T47D (cell line): ENCODE results near the gene NDFIP1.
"Not testable (repeated sequence)": the region's sequence is repeated elsewhere in the genome, so short reads cannot be mapped to it uniquely, and the experiment has no call there.

Experiments used
- DNase-seq, 2 experiments: peaks; one replicate each; pipeline versions ENCODE4 v3.0.0 to v3.0.0-alpha.2; 2011 to 2012; ENCODE audit warnings: low read depth in 1 of 2, low spot score in 1 of 2
- JUND ChIP-seq: IDR thresholded peaks from 2 replicates; pipeline ENCODE4 v1.6.1; 2012; ENCODE audit warnings: low read depth
- in situ Hi-C: cut with HindIII; loops from 2 replicates; pipeline ENCODE4 v1.10.0; 2016; ENCODE audit warnings: low sequenced_read_pairs, low pct_unique_long_range_greater_than_20kb

Gene NDFIP1

DNA sequence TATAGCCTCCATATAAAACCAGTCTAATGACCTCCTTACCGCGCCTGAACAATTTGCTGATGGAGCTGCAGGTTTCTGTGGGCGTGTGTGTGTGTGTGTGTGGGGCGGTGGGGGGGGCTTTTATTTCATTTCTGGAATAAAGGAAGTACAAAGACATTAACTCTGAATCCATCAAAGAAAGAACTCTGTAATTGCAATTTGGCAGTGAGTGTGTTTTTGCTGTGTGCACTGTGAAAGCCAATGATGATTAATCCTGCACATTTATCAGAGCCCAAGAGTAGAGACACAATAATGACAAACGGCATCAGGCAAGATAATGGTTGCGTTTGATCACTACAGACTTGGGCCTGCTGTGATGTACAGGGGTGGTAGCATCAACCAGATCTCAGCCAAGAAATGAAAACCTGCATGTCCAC lies 29.3 kb upstream of the NDFIP1 start:
- no peak for DNase-seq
- TF ChIP-seq JUND = no peak
- in situ Hi-C loops = no loop called here

DNA sequence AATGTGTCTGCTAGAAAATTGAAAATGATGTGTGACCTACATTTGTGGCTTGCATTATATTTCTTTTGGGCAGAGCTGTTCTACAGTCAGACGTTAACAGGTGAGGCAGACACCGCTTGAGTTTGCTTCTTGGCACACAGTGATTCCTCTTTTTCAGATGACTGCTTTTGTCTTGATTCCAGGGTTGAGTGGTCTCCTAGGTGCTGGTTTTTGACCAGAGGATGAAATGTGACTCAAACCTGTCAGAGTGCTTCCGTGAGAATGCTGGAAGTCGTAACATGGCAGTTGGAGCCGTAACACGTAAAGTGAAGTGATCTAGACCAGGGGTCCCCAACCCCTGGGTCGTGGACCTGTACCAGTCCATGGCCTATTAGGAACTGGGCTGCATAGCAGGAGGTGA lies 28.3 kb upstream of the NDFIP1 start:
- in situ Hi-C loops = no loop called here
- TF ChIP-seq JUND = no peak
- no peak for DNase-seq

DNA sequence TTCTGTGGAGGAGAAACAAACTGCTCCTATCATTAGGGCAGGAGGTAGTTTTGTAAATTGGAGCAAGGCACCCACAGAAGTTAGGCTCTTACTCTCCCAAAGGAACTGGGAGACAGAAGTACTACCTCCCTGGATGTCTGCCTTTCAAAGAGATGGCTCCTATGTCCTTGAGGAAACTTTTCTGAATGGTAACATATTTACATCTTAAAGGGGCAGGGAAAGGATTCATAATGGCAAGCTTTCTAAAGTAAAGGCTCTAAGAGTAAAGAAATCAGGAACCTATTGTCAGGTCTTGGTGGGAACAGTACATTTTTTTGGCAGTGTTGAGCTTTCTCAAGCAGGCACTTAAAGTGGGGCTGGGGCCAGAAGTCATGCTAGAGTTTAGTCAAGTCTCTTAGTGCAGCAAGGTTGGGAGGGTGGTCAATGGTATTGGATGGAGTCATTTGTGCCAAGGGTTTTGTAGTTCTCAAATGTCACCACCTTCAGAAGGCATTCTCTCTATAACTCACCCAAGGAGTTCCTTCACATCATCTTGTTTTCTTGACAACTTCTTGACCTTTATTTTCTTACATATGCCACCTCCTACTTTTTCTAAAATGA lies 26.3 kb upstream of the NDFIP1 start:
- no peak for DNase-seq
- in situ Hi-C loops = no loop called here

DNA sequence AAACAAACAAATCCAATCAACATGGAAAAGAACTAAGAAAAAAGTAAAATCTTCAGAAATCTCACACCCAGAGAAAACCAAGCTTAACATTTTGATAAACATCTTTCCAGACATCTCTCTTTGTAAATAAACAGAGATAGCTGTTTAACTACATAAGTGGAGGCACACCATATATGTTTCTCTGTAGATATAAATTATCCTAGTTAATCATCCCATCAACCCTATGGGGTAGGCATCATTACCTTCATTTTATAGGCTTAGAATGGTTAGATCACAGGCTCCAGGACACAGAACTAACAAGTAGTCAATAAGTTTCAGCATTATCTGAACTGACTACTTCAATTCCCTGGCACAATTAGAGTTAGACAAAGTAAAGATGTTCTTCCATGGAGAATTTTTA lies 22.4 kb upstream of the NDFIP1 start:
- DNase-seq = no peak
- in situ Hi-C loops = no loop called here
- TF ChIP-seq JUND = no peak

More for the DNA sequence above, 26.3 kb upstream of the NDFIP1 start:
- no peak for TF ChIP-seq JUND

DNA sequence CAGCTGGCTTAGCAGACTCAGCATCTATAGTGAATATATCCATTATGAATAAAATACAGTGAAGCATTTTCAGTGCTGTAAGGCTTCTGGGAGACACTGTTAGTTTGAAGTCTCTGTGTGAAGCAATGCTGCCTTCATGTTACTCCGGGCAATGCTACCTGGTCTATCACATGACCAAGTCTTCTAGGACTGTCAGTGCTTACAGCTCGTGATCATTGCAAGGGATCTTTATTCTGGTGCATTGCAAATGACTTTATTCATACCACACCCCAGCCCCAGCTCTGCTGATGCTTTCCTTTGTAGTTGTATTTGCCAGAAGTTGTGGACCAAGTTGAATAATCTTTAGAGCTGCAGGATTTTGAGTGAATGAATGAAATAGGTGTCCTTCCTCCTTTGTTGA lies 21.9 kb upstream of the NDFIP1 start:
- in situ Hi-C loops = no loop called here
- no peak for TF ChIP-seq JUND
- DNase-seq = no peak

DNA sequence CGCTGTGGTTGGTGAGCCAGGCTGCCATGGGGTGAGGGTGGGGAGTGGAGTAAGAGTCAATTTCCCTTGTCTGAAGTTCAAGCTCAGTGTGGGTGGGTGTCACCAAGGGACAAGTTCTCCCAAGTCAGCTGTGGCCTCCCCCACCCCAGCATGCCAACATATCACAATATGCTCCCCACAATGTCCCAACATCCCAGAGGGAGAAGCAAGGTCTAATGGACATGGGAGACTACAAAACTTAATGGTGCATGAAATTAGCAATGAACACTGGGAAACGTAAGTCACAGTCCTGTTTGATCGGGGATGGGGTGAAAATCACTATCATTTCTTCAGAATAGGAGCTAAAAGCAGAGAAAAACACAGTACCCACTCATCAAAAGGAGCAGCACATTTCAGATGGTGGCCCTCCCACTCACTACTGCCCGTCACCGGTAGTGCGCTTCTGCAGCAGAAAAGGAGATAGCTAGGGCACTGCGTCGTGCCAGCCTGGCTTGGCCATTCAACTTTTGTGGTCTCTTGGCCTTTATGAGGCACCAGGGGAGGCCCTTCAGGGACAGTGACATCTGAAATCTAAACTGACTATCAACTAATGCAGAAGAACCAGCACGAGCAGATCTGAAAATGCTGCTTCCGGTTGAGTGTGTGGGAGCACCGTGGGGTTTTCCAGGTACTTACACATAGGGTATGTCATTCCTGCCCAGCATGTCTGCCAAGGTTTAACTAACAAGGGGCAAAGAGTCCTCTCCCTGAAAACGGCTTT lies 20.5 kb upstream of the NDFIP1 start:
- in situ Hi-C loops = no loop called here

DNA sequence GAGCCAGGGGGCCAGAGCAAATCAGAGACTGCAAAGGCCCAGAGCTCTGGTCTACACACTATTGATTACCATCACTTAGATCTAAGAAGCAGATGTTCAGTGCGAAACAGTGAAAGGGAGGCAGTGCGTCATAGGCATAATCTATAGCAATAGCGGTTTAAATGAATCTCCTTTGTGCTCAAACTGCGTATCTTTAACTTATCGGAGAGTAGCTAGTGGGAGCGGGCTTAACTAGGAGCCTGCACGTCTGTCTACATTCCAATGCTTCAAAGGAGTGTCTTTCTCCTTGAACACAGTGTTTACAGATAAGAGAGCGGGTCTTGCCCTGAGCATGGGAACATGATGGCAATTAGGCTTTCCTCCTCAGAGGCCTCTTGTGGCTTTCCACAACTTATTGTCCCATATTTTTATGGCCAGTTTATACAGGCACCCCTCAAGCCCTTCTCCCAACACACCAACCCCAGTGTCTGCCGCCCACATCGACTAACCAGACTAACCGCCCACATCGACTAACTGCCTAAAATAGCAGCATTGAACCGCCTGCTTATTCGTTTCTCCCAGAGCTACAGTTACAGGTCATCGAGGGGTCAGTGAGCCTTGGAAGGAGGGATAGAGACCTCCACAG lies 19.6 kb upstream of the NDFIP1 start:
- DNase-seq, in situ Hi-C loops: not testable (repeated sequence)

More for the DNA sequence above, 20.5 kb upstream of the NDFIP1 start:
- TF ChIP-seq JUND = no peak
- no peak for DNase-seq

DNA sequence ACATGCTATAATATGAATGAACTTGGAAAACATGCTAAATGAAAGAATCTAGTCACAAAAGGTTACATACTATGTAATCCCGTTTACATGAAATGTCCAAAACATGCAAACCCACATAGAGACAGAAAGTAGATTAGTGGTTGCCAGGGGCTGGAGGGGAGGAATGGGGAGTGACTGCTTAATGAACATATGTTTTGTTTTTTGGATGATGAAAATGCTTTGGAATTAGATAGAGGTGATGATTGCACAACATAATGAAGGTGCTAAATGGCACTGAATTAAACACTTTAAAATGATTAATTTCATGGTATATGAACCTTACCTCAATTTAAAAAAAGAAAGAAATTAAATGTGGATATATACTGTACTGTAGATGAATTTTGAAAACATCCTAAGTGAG lies 17.6 kb upstream of the NDFIP1 start:
- in situ Hi-C loops = no loop called here
- TF ChIP-seq JUND = no peak
- no peak for DNase-seq

DNA sequence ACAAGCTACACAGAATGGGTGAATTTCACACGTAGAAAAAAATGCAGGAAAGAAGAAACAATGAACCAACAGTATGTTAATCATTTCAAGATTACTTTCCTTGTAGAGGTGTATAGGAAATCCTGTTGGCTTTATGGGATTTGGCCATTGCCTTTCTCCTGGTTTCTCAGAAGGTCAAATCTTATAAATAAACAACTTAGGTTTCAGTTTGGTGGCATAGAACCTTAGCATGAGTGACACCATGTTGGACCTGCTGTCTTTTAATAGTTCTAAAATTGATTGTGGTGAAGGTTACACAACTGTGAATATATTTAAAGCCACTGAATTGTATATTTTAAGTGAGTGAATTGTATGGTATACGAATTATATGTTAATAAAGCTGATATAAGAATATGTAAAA lies 16.7 kb upstream of the NDFIP1 start:
- in situ Hi-C loops = no loop called here
- no peak for TF ChIP-seq JUND
- no peak for DNase-seq

DNA sequence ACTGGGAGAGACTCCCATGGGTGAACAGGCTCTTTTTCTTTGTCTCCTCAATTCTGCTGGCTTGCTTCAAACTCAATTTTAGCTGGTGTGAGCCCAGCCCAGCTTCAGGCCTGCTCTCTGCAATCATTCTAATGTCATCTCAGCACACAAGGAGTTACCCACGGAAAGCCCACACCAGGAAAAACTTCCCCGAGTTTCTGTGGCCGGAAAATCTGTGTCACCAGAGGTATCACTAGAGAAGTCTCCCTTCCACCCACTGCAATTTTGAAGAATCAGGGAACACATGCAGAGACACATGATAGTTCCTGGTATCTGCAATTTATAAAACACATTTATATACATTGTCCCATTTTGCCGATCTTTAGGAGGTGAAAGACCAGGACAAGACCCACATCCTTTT lies 13.5 kb upstream of the NDFIP1 start:
- no peak for DNase-seq
- TF ChIP-seq JUND = no peak
- in situ Hi-C loops = no loop called here

DNA sequence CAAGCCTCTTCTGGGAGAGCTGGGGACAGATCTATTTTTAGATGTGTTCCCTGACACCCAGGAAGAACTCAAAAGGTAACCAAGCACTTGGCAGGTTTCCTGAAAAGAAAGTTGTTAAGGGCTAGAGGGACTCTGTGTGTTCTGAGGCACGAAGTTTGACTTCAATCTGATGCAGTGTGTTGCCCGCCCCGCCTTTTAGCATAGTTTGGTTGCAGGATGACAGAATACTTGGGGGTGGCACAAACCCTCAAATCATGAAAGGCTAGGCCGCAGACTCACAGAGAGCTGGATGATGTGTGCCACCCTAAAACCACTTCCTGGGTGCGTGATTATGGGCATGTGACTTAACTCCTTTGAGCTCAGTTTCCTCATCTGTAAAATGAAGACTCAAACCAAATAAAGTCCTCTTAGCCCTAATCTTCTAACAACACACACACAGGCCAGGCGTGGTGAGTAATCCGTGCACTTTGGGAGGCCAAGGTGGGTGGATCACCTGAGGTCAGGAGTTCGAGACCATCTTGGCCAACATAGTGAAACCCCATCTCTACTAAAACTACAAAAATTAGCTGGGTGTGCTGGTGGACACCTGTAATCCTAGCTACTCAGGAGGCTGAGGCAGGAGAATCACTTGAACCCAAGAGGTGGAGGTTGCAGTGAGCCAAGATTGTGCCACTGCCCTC lies 12.8 kb upstream of the NDFIP1 start:
- in situ Hi-C loops = no loop called here
- no peak for TF ChIP-seq JUND
- no peak for DNase-seq

DNA sequence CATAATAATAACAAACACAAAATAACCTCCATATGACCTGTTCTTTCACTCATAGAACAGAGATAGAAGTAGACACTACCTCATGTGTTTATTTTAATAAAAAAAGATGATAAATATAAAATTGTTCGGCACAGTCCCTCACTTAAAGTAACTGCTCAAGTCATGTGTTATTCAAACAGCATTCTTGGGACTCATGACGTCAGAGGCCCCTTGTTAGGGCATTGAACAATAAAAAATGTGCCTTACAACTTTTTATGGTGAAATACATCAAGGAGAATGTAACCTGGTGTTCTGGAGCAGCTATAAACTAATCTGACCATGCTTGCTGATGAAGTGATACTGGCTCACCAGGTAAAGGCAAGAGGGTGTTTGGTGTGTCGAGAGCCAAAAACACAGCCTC lies 12.2 kb upstream of the NDFIP1 start:
- no peak for DNase-seq
- TF ChIP-seq JUND = no peak
- in situ Hi-C loops = no loop called here

DNA sequence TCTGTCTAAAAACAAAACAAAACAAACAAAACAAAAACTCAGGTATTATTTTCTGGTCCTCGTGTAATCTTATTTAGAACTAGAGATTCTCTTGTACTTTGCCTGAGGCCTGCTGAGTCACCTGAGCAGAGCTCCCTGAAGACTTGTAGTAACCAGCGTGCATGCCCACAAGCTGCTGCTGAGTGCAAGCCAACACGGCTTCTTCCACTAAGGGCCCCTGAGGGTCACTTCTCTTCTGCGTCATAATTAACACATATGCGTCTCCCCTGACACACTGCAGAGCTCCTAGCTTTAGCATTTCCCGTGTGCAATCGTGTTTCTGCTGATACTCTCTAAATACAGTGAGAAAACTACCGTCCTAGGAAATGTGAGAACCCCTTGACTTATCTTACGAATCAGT lies 10.9 kb upstream of the NDFIP1 start:
- DNase-seq = no peak
- TF ChIP-seq JUND = no peak
- in situ Hi-C loops = no loop called here
